ENCODE data around the gene SERTAD4.

Gene SERTAD4

GRCh38 chr1:210234329-210234757 lies 1.7 kb downstream of the SERTAD4 start:
- peaks cover 100% of the 10 kb centered on the region for H3K27me3 ChIP-seq
- no peak overlapping the region for H3K4me3 ChIP-seq (ENCODE audit: low read depth in 1 of 2, low read length in 1 of 2)
- no peaks in the 10 kb centered on the region for H3K9me3 ChIP-seq

DNA sequence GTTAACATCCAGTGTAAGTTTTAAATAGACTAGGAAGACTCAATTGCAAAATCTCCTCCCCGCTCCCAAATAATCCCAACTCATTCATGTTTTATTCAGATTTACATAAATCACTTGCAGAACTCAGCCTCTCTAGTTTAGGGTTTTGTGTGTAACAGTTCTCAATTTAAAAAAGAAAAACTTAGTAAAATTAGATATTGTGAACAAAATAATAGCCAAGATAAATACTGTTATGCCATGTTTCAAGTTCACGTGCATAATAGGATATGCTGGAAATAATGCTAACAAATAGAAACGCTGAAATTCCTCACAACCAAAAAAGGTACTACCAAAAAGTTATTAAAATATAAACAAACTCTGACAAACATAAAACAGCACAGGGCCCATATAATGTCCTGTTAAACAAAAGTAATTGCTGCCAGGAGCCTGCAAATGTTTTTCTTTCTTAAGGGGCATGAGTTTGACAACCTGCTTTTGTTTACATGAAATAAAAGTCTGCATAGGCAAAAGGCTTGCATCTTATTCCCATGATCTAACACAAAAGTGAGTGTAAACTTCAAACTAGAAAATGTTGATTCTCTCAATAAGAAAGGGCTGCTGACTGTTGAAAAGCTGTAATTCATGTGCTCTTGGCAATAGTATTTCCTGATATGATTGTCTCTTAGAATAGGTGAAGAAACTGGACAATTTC lies 2.9 kb downstream of the SERTAD4 start:
- Histone ChIP-seq H3K27me3 (peaks cover 99% of the 10 kb centered on the region), H3K4me1 (ENCODE audit: control insufficient read depth in 1 of 2, insufficient read depth in 1 of 2, low read depth in 1 of 2, low read length in 1 of 2) (no peaks in the 10 kb centered on the region), H3K4me3 (ENCODE audit: low read depth in 1 of 2, low read length in 1 of 2) (no peak overlapping the region), H3K9me3 (no peaks in the 10 kb centered on the region), H3K27ac (no peak overlapping the region), H3K36me3 (no peaks in the 10 kb centered on the region)
- TF ChIP-seq, protein P1, sequence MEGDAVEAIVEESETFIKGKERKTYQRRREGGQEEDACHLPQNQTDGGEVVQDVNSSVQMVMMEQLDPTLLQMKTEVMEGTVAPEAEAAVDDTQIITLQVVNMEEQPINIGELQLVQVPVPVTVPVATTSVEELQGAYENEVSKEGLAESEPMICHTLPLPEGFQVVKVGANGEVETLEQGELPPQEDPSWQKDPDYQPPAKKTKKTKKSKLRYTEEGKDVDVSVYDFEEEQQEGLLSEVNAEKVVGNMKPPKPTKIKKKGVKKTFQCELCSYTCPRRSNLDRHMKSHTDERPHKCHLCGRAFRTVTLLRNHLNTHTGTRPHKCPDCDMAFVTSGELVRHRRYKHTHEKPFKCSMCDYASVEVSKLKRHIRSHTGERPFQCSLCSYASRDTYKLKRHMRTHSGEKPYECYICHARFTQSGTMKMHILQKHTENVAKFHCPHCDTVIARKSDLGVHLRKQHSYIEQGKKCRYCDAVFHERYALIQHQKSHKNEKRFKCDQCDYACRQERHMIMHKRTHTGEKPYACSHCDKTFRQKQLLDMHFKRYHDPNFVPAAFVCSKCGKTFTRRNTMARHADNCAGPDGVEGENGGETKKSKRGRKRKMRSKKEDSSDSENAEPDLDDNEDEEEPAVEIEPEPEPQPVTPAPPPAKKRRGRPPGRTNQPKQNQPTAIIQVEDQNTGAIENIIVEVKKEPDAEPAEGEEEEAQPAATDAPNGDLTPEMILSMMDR (IDR thresholded peaks at IDR 0.05) = no peak

More at GRCh38 chr1:210234329-210234757, 1.7 kb downstream of the SERTAD4 start:
- Histone ChIP-seq H3K27ac (no peak overlapping the region), H3K4me1 (ENCODE audit: control insufficient read depth in 1 of 2, insufficient read depth in 1 of 2, low read depth in 1 of 2, low read length in 1 of 2) (no peaks in the 10 kb centered on the region), H3K36me3 (no peaks in the 10 kb centered on the region)
- TF ChIP-seq, protein P1 (IDR thresholded peaks at IDR 0.05) = no peak

- Histone ChIP-seq H3K36me3 (no peaks in the 10 kb centered on the region), H3K9me3 (no peaks in the 10 kb centered on the region), H3K4me3 (ENCODE audit: low read depth in 1 of 2, low read length in 1 of 2) (no peak overlapping the region), H3K27me3 (peaks cover 93% of the 10 kb centered on the region), H3K27ac (no peak overlapping the region), H3K4me1 (ENCODE audit: control insufficient read depth in 1 of 2, insufficient read depth in 1 of 2, low read depth in 1 of 2, low read length in 1 of 2) (no peaks in the 10 kb centered on the region)
- TF ChIP-seq, protein P1 (IDR thresholded peaks at IDR 0.05) = no peak
These were observed 3.8 kb downstream of the SERTAD4 start for GRCh38 chr1:210236386-210236839.

GRCh38 chr1:210236840-210237409 lies 4.3 kb downstream of the SERTAD4 start:
- H3K4me3 ChIP-seq (ENCODE audit: low read depth in 1 of 2, low read length in 1 of 2) = no peak overlapping the region
- no peak overlapping the region for H3K27ac ChIP-seq
- no peaks in the 10 kb centered on the region for H3K4me1 ChIP-seq (ENCODE audit: control insufficient read depth in 1 of 2, insufficient read depth in 1 of 2, low read depth in 1 of 2, low read length in 1 of 2)
- peaks cover 88% of the 10 kb centered on the region for H3K27me3 ChIP-seq
- no peaks in the 10 kb centered on the region for H3K36me3 ChIP-seq
- no peaks in the 10 kb centered on the region for H3K9me3 ChIP-seq
- TF ChIP-seq, protein P1 (IDR thresholded peaks at IDR 0.05) = no peak

GRCh38 chr1:210237479-210237878 lies 4.9 kb downstream of the SERTAD4 start:
- Histone ChIP-seq H3K36me3 (no peaks in the 10 kb centered on the region), H3K27me3 (peaks cover 86% of the 10 kb centered on the region), H3K9me3 (no peaks in the 10 kb centered on the region), H3K4me1 (ENCODE audit: control insufficient read depth in 1 of 2, insufficient read depth in 1 of 2, low read depth in 1 of 2, low read length in 1 of 2) (no peaks in the 10 kb centered on the region), H3K4me3 (ENCODE audit: low read depth in 1 of 2, low read length in 1 of 2) (no peak overlapping the region), H3K27ac (no peak overlapping the region)
- TF ChIP-seq, protein P1 (IDR thresholded peaks at IDR 0.05) = no peak
